Adipose tissue (tissue), 3 donors: ENCODE results near the gene NT5C1B. TPM values are rescaled to one million over a fixed set of nuclear protein-coding genes. Genes with fewer than 3 reads are reported as not detected.

Experiments used
- H3K27ac ChIP-seq: one replicate; pipeline ENCODE4 v1.5.1; 2013; ENCODE audit warnings: low read depth, low read length
- WGBS, 3 donors: extraction: QIAGEN DNeasy Blood & Tissue Kit; methylation state at CpG; one replicate each; pipeline ENCODE4 v1.1.7; 2013; 5-methylcytosine and 5-hydroxymethylcytosine counted together
- polyA plus RNA-seq, 3 donors: library from polyadenylated mRNA; stranded (reverse); fragments of 200-250 nt; gene quantifications; one replicate each; pipeline ENCODE4 v1.2.3, GENCODE V29; 2013
- donor health status: healthy with polysubstance abuse.
- donor health status: Bipolar disorder and iron deficiency.
- donor health status: healthy.

NT5C1B gene
- polyA plus RNA-seq, 3 donors, result not detected

DNA sequence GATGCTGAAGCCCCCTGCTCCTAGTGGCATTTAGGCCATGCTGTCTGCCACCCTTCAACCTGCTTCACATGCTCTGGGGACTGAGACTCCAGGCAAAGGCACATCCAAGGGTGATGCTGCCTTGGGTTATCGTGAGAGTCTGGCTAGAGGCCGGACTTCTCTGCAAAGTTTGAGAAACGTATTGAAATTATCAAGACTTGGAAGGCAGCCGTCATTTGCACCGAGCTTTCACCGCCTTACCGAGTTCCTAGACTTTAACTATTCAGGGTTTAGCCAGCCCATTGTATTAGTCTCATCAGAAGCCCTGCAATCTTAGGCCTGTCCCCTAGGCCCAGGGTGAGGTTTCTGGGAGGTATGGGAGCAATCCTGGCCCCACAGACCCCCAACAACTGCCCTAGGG lies 62.9 kb downstream of the NT5C1B start:
- no peak overlapping the region for H3K27ac ChIP-seq
- WGBS, 3 donors, result 72 to 78% (median 77%) methylated on average over 7 of the region's 7 CpGs

DNA sequence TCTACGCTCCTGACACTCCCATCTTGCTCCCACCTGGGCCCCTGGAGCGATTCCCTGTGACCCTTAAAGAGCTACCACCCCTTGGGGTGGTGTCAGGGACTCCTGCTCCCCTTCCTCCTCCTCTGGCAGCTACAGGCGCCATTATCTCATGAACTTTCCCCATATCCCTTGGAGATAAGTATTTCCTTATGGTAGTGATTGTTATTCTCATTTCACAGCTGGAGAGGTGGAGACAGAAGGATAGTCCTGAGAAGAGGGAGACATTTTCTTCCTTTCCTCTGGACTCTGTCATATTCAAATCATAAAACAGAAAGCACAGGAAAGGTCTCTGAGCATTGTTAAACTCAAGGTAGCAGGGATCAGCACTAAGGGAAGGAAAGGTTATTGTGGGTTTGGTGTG lies 63.5 kb downstream of the NT5C1B start:
- no peak overlapping the region for H3K27ac ChIP-seq
- WGBS, 3 donors, result 84 to 86% (median 85%) methylated on average over 3 of the region's 3 CpGs

DNA sequence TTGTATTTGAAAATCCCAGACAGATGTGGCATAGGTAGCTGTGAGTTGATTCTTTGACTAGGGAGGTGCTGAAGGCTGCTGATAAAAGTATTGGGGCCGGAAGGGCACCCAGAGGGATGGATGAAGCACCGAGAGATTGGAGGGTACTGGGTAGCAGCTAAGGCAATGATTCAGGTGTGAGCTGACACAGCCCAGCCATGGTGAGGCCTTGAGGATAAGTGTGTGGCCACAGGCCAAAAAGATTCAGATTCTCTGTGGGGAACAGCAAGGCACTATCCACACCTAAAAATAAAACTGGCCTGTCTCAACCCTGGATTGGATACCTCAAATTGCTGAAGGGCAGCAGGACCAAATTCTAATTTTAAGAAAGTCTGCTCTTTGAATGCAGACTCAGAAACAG lies 64.1 kb downstream of the NT5C1B start:
- 95 to 96% (median 95%) methylated on average over 2 of the region's 2 CpGs for WGBS, 3 donors
- no peak overlapping the region for H3K27ac ChIP-seq

DNA sequence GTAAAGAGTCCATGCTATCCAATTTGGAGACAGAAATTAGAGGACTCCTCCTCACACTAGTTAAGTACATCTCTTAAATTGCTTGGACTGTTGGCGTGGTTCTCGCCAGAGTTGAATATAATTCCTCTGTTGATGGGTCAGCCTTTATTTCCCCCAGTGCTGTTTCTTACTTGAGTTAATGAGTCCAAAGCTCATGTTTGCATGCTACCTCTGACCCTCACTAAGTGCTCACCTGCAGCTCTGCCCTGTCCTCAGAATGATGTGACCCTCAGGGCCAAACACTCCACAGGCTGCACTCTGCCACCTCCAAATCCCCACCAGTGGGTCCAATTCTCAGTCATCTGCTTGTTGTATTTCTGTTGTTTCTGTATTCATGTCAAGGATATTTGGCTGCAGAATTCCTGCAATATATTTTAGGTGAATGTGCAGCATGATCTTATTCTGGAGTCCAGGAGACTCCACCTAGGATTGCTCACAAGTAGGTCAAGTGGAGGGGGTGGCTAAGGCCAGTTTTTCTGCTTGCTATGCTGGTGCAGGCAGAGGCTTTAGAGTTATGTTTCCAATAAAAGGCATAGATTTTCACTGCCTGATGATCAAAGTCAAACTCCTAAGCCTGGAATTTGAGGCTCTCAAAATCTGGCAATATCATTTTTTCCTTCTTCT lies 66.8 kb downstream of the NT5C1B start:
- WGBS, 3 donors, result 96 to 100% (median 97%) methylated on average over 2 of the region's 2 CpGs
- H3K27ac ChIP-seq, result no peak overlapping the region

DNA sequence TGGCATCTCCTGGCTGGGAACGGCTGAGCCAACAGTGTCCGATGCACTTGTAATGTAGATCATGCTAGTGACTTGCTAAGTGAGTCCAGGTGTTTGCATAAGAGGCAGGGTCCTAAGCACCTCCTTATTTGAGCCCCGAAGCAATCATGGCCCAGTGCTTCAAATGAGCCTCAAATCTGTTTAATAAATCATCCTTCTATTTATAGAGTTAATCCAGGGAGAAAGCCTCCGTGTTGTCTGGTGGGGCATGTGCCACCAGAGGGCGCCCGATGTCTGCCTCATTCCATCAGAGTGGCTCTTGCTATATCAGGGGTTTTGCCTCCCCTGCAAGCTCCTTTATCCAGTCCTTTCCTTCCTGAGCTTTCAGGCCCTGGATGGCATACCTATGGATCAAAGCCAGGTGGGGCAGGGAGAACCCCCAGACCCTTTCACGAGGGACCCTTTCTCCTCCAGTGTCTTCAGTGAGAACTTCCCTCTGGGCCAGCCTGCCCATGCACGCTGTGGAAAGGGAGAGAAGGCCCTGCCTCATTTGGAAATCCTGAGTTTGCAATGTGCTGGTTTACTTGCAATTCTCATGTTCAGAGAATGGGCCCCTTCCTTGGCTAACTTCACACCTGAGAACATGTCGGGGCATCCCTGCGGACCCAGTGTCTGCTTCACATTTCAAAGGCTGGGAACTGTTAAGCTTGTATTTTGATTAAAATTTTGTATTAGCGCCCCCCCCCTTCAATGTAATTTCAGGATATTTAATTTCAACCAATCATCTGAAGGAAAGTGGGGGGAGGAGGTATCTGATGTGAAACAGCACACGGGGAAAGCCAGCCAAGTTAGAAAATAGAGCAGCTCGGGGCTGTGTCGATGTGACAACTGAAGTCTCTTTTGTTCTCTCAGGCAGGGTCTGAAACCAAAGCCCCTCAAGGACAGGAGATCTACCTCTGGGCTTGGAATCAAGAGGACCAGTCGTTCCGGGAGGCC lies 68.6 kb downstream of the NT5C1B start:
- WGBS, 3 donors, result 45 to 49% (median 48%) methylated on average over 16 of the region's 16 CpGs
- no peak overlapping the region for H3K27ac ChIP-seq

DNA sequence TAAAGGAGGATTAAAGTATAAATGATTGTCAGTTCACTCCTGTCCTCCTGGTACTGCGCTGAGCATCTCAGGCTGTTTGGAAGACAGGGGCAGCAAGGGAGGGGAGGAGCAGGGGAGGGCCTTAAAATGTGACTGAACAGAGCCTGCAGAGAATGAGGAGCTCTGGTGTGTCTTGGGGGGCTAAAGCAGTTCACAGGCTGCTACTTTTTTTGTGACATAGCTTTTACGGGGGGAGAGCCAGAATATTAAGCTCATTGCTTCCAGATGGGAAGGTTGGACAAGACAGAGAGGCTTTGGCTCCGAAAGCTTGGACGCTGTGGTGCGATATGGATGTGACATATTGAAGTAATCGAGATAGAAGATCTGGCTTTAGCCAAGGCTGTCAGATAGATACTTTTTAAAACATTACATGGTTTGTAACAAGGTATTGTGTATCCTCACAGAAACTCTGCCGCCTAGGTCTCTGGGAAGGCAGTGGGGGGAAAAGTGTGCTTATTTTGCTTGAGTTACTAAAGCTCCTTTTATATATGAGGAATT lies 69.4 kb downstream of the NT5C1B start:
- H3K27ac ChIP-seq, result no peak overlapping the region
- WGBS, 3 donors, result 52 to 60% (median 52%) methylated on average over 7 of the region's 7 CpGs

DNA sequence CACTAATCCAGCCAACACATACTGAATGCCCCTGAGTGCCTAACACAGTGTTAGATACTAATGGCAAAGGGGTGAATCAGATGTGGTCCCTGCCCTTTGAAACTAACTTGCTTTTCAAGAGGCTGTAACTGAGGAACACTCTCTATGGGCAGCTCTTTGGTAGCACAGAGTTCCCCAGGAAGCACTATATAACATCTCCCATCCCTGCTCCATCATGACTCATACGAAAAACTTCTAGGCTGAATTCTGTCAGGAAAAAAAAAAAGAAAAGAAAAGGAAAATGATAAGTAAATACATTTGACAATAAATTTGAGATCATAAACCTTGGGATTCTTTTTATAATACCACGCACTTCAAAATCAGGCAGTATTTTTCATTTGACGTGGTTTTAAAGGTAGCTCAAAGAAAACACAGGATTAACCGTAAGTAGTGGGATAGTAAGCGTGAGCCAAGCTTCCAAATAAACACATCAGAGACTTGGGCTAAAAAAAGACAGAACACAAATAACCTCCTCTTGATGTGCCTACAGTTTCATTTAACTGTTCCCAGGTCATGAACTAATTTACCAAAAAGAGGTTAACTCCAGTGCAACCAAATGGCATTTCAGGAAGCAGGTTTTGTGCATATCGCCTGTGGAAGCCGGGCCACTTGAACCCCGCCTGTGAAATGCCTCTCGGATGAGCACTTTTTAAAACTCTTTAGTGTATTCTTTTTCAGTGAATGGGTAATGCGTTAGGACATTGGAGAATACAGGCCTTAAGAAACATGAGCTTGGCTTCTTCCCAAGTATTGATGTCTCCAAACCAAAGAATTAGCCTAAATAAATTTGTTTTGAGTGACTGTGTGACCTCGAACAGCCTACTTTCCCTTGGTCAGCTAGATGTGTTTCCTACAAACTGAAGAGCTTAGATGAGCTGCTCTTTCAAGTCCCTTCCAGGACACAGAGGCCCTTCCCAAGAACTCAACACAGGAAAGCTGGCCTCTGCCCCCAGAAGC lies 71.0 kb downstream of the NT5C1B start:
- H3K27ac ChIP-seq, result no peak overlapping the region
- WGBS, 3 donors, result 65 to 73% (median 69%) methylated on average over 11 of the region's 11 CpGs

DNA sequence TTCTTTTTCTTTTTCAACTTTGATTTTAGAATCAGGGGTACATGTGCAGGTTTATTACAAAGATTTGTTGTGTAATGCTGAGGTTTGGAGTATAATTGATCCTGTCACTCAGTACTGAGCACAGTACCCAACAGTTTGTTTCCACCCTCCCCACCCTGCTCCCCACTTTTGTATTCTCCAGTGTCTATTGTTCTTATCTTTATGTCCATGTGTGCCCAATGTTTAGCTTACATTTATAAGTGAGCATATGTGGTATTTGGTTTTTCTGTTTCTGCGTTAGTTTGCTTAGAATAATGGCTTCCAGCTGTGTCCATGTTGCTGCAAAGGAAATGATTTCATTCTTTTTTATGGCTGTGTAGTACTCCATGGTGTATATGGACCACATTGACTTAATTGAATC lies 72.0 kb downstream of the NT5C1B start:
- H3K27ac ChIP-seq, result no peak overlapping the region
- WGBS, 3 donors, result 84 to 89% (median 85%) methylated on average over 1 of the region's 1 CpG

DNA sequence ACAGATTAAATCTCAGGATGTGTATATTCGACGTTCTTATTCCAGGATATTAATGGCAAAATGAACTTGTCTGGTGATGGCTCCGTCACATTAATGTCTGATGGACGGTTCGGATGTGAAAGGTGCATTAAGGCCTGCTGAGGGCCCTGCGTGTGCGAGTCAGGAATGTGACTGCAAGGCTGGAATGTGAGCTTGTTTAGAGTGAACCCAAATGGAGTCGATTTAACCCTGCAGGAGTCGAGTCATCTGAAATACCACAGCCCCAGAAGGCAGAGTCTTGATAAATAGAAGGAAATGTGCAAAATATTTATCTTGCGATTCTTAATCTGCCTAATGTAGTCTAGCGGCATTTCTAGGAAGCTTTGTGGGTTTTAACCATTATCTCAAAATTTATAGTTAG lies 73.3 kb downstream of the NT5C1B start:
- no peak overlapping the region for H3K27ac ChIP-seq
- WGBS, 3 donors, result 45 to 70% (median 68%) methylated on average over 11 of the region's 11 CpGs

DNA sequence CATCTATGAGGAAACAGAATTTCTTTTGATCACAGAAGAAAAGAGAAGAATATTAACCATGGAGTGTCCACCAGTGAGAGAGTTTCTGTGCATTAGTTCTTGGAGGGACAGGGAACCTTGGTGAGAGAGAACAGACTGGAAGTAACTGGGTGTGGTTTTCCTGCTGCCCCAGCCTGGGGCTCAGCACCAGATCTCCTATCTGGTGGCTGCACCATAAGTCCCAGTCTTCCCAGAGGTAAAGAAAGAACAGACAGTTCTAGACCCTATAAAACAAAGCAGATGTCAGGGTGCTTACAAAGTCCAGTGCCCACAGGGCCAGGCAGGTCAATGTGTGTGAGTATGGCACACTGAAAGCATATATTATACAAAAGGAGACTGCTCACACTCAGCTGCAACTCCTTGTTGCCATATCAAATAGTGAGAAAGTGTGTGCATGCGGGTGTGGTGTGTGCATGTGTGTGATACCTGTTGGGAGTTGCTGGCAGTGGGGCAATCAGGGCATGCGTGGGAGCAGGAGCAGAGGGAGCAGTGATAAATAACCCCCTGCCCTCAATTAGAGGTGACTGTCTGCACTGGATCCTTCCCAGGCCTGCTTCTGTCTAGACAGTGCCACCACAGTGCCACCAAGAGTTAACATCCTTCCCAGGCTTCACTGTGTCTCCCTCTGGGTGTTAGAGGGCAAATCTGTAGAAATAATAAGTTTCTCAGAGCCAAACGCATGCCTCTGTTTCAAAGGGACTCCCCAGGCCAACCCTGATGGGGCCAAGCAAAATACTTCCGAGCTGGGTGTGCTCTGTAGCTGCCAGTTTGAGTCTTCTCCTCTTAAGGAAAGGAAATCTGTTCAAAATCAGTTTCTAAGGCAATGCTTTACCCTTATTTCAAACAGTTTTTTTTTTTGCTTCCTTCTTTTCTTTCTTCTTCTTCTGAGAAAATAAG lies 74.6 kb downstream of the NT5C1B start:
- 65 to 67% (median 65%) methylated on average over 4 of the region's 4 CpGs for WGBS, 3 donors
- H3K27ac ChIP-seq, result no peak overlapping the region

Other genes starting within 250 kb of the NT5C1B start
- gene RDH14, start 28.9 kb downstream of the NT5C1B start, polyA plus RNA-seq, result 10 to 100 TPM; 14.6 to 18.0 (median 15.9) TPM